ENCODE results near the gene DUSP23.
A peak's percentile ranks its signal among the peaks of the same experiment; 100 is the strongest.

The DUSP23 gene

DNA sequence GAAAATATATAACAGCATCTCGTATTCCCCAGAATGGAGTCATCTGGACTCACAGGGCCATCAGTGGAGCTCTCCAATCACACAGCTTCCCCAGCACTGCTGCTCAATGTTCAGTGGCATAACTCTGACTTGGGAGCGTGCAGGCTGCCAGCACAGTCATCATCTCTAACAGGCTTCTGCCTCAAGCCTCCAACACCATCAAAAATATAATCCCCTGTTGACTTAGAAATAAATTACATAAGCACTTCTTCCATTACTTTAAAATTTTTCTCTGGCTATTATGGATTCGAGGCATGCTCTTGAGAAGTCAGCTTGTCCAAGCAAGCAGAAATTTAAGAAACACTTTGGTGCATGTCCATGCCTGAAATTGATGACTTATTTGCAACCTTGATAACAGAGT lies 6.2 kb downstream of the DUSP23 start:
- FAIRE-seq = no peak

DNA sequence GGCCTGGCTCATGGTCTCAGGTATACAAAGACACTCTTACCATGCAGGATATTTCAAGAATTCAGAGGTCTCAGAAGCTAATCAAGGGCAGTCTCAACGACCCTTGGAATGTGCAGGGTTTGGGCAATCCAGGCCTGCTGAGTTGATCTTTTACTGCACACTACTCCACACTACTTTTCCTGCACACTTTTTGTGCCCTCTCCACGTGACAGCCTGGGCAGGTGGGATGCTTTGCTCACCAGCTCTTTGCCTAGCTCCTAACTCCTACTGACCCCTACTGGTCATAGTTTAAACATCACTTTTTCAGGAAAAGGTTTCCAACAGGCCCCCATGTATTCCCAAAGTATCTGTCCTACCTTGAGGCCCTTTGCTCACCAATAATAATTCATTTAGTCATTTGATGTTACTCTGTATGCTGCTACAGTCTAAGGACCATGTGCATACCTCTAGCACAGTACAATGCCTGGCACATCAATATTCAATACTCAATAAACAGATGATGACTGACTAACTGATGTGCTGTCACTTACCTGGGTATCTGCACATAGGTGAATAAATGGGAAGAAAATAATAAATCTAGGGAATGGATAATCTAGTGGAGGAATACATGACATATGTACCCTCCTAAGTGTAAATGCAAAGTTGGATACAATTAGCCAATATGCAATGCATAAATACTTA lies 9.6 kb downstream of the DUSP23 start:
- FAIRE-seq = no peak

GRCh38 chr1:159791031-159791430 lies 10.3 kb downstream of the DUSP23 start:
- no peak for FAIRE-seq

DNA sequence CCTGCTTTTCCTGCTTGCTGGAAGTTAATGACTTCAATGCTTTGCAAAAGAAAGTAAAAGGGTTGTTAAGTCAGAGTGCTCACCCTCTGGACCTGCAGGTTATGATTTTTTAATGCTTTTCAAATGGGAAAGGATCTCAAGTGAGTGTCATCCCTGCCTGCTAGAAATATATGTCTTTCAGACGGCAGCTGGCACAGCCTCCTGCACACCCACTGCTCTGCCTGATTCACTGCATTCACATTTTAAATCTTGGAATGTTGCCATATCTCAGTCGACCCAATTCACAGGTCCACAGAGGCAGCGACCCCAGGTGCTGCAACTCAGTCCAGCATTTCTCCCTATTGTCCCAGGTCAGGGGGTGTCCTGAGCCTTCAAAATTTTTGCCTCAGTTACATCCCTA lies 10.7 kb downstream of the DUSP23 start:
- FAIRE-seq = no peak

DNA sequence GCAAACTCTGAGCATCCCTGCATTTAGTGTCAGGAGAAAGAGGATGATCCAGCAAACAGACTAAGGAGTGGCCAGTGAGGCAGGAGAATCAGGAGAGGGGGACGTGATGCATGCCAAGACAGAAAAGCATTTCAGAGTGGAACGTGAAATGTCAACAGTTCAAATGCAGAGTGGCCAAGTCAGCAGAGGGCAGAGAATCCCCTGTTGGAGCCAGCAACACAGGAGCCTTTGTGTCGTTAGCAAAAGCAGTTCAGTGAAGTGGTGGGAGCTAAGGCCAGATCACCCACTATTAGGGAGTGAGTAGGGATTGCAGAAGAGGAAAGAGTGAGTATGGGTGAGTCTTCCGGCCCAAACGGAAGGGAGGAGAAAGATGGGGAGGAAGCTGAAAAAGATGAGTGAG lies 14.8 kb downstream of the DUSP23 start:
- FAIRE-seq = no peak

DNA sequence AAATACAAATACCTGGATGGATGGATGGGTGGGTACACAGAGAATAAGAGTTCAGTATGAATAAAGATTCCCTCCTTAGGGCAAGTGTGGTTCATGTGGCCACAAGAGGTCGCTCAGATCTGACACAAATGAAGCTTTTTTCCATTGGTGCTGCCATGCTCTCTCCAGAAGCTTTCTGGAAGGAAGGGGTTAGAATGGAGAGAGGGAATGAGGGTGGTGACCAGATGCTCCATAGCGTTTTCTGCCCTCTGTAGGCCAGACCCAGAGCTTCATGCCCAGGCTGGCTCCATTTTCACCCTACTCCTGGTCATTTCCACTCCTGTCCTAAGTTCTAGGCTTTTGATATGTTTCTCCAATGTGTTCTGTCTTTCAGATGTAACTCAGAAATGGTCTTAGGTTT lies 18.1 kb downstream of the DUSP23 start:
- FAIRE-seq = peak; percentile 98

DNA sequence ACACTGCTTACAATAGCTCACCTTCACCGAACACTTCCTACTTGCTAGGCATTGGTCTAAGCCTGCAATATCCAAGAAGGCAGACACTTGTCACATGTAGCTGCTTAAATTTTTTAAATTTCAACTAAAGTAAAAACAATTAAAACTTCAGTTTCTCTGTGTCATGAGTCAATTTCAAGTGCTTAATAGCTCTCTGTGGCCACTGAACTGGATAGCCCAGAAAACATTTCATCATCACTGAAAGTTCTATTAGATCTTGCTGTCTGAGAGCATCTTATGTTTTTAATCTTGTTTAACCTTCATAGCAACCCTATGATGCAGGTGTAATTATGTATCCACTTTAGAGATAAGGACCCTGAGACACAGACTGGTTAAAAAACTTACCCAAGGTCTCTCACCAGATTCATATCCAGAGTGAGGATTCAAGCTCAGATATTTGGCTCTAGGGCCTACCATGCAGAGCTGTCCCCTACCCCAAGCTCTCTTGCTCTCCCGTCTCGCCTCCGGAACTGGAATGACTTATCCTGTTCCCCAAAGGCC lies 18.8 kb downstream of the DUSP23 start:
- FAIRE-seq = no peak

DNA sequence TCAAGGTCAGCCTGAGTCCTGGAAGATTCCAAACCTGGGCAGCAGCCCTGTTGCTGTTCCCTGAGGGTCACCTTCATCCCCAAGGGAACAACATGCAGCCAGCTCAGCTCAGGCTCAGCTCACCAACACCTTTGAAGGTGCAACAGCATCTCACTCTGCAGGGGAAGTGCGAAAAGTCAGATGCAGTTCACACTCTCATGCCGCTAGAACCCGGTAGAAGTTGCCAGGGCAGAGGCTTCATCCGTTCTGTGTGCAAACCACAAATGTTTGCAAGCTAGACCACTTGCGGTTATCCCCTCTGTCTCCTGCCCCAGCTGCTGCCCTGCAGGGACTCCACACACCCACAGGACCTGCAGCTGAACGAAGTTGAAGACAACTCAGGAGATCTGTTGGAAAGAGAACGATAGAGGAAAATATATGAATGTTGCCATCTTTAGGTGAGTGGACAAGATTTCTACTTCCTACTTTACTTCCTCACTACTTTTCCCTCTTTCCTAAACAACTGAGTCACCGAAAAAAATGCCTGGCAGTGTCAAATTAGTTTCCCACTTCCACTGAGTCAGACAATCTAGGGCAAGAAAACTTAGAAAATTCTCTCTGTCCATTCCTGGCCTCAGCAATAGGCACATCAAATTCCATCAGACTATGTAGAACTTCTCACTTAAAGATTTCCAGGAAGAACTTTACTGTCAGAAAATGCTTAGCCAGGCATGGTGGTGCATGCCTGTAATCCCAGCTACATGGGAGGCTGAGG lies 19.6 kb downstream of the DUSP23 start:
- FAIRE-seq = no peak

DNA sequence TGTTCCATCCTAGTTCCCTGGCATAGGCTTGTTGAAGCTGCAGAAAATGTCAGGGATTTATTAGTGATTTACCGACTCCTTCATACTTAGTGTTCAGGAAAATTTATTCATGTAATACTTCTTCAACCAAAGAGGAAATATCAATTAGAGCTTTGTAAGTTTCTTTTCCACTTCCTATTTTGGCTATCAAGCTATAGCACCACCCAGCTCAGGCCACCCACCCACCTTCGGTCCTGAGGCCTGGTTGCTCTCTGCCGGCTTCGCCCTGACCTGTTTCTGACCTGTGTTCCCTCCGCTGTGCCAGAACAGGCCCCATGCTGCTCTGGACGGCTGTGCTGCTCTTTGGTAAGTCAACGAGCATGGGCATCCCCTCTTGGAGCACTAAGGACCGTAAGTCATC lies 21.3 kb downstream of the DUSP23 start, which contains the start of gene FCRL6:
TSS of gene FCRL6 (plus strand) at position 250 of the 400 bp plus-strand sequence. CDS start at position 315, 65 bp downstream.
- FAIRE-seq = no peak

DNA sequence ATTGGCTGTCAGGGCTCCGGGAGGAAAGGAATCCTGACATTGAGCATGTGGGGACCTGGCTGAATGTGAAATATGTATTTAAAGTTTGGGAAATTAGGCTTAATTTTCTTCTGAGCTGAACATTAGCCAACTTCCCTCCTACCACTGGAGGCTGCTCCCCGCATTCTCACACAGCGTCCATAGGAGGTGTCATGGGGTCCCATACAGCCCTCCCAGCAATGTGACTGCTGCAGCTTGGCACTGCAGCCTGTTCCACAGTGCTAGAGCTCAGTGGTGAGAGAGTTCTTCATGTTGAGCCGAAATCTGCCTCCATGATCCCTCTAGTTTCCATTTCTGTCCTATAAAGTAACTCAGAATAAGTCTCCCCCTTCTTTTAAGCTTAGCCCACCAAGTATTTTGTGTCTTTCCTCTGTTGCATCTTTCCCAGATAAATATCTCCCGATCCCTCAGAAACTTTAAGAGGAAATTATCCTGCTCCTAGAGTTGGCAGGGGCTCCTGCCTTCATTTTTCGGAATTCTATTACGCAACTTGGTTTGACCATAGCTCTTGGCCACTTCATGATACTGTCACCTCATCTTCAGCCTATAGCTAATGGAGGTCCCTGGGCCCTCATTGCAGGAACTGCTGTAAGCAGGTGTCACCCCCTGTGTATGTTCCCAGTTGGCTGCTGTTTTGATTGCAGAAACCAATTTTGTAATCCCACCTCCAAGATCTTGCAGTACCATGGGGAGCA lies 23.4 kb downstream of the DUSP23 start:
- no peak for FAIRE-seq

DNA sequence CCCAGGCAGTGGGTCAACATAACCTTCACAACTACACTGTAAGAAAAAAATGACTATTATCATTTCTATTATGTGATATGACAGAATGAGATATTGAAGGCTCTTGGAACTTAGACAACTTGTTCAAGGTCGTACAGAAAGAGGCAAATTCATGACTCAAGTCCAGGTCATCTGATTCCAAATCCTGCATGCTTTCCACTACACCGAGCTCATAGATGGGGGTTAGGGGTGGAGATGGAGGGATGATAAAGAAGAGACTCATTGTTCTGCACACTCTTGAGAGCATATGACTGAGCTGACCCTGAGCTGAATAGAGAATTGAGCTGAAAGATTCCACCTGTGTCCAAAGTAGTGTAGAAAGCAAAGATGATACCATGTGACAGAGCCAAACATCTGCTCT lies 24.2 kb downstream of the DUSP23 start:
- no peak for FAIRE-seq

DNA sequence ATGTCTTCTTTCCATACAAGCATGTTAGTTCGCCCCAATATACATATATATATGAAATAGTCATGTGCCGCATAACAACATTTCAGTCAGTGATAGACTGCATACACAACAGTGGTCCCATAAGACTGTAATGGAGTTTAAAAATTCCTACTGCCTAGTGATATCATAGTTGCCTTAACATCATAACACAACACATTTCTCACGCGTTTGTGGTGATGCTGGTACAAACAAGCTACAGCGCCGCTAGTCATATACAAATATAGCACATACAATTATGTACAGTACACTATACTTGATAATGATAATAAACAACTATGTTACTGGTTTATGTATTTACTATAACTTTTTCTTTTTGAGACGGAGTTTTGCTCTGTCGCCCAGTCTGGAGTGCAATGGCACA lies 35.2 kb downstream of the DUSP23 start:
- FAIRE-seq = no peak

GRCh38 chr1:159817276-159818041 lies 36.7 kb downstream of the DUSP23 start:
- FAIRE-seq = no peak

- FAIRE-seq = no peak
Measured at GRCh38 chr1:159821171-159821867, 40.6 kb downstream of the DUSP23 start.

DNA sequence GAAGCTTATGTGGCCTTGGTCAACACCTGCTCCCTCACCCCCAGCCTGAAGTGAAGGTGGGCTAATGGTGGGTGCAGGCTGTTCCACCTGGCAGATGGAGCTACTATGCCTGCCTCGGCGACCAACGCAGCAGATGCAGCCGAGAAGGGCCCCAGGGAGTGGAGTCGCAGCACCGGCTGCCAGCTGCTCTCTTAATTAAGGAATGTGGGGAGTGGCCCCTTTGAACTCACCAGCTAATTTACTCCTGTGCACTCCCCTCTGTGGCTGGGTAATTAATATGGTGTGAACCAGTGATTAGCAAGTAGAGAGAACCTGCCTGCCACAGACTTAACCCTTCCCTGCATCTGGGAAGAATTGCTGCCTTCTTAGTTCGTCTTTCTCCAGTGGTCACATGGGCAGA lies 42.6 kb downstream of the DUSP23 start:
- FAIRE-seq = no peak

DNA sequence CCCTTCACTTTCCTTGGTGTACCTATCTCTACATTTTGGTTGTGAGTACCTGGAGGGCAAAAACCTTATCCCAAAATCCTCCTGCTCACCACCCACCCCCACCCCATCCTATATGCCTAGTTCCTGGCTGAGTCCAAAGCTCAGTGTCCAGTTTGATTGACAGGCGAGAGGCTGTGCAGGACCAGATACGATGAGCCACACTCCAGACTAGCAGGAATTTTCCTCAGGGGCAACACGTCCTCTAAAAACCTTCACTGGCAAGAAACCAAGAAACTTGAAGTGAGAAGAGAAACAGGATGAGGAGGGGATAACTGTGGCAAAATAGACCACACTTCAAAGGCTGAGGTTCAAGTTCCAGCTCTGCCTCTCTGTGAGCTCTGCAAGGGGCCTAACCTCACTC lies 44.8 kb downstream of the DUSP23 start:
- FAIRE-seq = no peak

DNA sequence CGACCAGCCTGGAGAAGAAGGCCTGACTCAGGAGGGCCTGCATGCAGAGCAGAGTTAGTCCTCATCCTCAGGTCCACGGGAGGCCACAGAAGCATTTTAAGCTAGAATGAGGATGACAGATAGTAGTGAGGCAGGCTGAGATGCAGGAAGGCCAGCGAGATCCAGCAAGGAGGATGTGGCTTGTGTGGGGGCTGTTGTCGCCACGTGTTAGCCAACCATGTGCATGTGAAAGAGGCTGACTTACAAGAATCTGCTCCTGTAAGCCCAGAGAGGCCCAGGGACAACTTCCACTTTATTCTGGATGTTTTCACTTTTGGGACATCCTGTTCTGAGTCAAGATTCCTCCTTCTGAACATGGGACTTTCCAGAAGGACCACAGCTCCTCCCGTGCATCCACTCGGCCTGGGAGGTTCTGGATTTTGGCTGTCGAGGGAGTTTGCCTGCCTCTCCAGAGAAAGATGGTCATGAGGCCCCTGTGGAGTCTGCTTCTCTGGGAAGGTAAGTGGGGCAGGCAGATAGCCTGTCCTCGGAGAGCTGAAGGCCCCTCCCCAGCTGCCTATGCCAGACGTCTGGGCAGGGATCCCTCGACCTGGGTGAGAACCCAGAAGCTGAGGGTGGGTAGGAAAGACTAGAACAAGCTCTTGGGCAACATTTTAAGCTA lies 45.8 kb downstream of the DUSP23 start, which contains the start of gene SLAMF8:
TSS of gene SLAMF8 (plus strand) at position 433 of the 661 bp plus-strand sequence. CDS start at position 459, 26 bp downstream.
- FAIRE-seq = no peak

DNA sequence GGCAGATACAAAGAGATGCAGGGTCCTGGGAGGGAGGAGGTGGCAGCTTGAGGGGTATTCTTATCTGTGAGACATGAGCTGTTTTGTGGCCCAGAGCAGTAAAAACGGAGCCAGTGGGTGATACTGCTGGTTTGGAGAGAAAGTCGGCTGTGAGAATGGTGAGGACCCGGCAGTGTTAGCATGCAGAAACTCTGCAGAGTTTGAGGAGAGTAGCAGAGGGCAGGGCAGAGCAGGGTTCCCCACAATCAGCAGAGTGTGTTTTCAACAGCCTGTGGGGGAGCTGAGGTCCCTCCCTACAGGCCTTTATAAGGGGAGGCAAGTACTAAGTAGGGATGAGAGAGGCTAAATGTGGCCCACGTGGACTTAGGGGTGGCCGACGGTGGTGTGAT lies 46.3 kb downstream of the DUSP23 start:
- FAIRE-seq = no peak

- no peak for FAIRE-seq
Measured at GRCh38 chr1:159827549-159827948, 46.8 kb downstream of the DUSP23 start.

GRCh38 chr1:159828176-159828575 lies 47.4 kb downstream of the DUSP23 start:
- no peak for FAIRE-seq

- FAIRE-seq = no peak
Measured at GRCh38 chr1:159828581-159829272, 48.0 kb downstream of the DUSP23 start.

Measured in TTC549 (cell line).